GM23248 (cell line): ENCODE data around the gene CAMSAP3.

ENCODE experiments used
- EZH2 ChIP-seq: fragments of 200-600 bp; sonication (generic); IDR thresholded peaks from 2 replicates; pipeline ENCODE4 v1.6.1; 2018; ENCODE audit warnings: antibody characterized with exemption, mild to moderate bottlenecking; ENCODE audit not compliant: insufficient read depth, poor library complexity, severe bottlenecking
- EZH2phosphoT487 ChIP-seq: fragments of 200-600 bp; sonication (generic); IDR thresholded peaks from 2 replicates; pipeline ENCODE4 v1.6.1; 2018; ENCODE audit warnings: antibody characterized with exemption, moderate library complexity, mild to moderate bottlenecking, low read depth; ENCODE audit not compliant: insufficient read depth

DNA sequence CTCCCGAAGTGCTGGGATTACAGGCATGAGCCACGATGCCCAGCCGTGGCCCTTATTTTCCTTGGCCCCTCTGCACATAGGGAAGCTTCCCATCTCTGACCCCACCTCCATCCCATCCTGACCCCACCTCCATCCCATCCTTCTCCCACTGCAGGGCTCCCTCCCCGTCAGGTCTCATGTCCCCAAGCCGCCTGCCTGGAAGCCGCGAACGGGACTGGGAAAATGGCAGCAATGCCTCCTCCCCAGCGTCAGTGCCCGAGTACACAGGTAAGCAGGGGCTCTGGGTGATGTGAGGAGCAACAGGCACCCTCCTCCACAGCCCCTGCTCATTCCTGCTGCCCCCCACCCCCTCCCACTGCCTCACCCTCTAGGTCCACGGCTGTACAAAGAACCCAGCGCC lies 21.5 kb downstream of the CAMSAP3 start:
- TF ChIP-seq EZH2 = no peak
- no peak for TF ChIP-seq EZH2phosphoT487
